HG02981 (cell line): ENCODE data around the gene LYPD4.

Experiments used
- ATAC-seq: cut with Tn5 transposase; IDR thresholded peaks from one replicate; pipeline ENCODE4 v1.9.1; 2021; ENCODE audit warnings: mild to moderate bottlenecking, moderate library complexity; ENCODE audit not compliant: unreplicated experiment

Gene LYPD4, protein sequence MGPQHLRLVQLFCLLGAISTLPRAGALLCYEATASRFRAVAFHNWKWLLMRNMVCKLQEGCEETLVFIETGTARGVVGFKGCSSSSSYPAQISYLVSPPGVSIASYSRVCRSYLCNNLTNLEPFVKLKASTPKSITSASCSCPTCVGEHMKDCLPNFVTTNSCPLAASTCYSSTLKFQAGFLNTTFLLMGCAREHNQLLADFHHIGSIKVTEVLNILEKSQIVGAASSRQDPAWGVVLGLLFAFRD

DNA sequence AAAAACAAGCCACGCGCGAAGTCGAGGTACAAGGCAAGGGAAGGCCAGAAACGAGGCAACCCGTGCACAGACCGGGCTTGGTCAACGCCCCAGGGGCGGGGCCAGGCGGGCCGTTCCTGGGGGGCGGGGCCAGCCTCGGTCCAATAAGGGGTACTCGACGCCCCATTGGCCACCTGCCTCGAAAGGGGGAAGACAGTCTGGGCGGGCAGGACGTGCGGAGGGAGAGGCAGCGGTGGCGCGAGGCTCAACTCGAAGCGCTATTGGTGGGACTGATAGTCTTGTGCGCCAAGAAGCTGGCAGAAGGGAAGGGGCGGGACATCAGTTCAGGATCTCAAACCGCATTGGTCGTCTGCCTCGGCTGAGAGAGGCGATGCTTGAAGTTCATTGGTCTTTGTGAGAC lies at the start of gene LYPD4:
Gene LYPD4 (minus strand): TSS at position 83 of the 400 bp plus-strand sequence. CDS start 5,398 bp downstream, outside the sequence.
- ATAC-seq = no peak

- ATAC-seq = no peak
Observed at GRCh38 chr19:41893899-41894298, 49.4 kb upstream of the LYPD4 start.

DNA sequence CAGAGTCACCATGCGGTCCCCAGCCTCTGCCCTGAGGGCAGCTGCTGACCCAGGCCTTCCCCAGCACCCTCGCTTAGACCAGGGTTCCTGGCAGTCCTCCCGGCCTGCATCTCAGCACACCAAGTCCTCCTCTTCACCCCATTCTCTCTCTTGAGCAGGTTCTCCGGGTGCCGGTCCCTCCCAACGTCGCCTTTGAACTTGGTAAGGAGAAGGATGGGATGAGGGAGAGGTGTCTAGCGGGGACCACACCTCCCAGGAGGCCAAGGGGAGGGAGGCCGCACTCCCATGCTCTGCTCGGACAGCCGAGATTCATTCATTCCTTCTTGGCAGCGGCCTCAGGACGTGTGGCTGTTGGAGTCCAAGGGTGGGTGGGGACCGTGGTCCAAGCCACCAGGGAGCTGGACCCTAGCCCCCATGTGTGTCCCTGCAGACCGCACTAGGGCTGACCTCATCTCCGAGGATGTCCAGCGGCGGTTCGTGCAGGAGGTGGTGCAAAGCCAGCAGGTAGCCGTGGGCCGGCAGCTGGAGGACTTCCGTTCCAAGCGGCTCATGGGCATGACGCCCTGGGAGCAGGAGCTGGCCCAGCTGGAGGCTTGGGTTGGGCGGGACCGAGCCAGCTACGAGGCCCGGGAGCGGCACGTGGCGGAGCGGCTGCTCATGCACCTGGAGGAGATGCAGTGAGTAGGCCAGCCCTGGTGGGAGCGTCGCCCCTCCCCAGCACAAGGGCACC lies 47.9 kb upstream of the LYPD4 start:
- no peak for ATAC-seq

DNA sequence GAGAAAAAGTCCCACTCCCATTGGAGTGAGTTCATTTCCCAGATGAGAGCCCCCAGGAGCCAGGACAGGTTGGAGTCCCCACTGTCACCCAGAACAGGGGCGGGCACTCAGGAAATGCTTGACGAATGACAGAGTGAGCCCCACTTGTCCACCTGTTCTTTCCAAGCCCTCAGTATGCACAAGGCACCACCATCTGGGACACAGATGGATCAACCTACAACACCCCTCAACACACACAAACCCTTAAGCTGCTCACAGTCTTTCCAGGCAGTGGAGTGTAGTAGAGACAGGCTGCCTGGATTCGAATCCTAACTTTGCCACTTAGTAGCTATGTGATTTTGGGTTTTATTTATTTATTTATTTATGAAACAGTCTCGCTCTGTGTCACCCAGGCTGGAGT lies 46.5 kb upstream of the LYPD4 start:
- no peak for ATAC-seq

- ATAC-seq = no peak
Observed at GRCh38 chr19:41889896-41890295, 45.4 kb upstream of the LYPD4 start.

GRCh38 chr19:41888926-41889325 lies 44.4 kb upstream of the LYPD4 start:
- ATAC-seq = no peak

DNA sequence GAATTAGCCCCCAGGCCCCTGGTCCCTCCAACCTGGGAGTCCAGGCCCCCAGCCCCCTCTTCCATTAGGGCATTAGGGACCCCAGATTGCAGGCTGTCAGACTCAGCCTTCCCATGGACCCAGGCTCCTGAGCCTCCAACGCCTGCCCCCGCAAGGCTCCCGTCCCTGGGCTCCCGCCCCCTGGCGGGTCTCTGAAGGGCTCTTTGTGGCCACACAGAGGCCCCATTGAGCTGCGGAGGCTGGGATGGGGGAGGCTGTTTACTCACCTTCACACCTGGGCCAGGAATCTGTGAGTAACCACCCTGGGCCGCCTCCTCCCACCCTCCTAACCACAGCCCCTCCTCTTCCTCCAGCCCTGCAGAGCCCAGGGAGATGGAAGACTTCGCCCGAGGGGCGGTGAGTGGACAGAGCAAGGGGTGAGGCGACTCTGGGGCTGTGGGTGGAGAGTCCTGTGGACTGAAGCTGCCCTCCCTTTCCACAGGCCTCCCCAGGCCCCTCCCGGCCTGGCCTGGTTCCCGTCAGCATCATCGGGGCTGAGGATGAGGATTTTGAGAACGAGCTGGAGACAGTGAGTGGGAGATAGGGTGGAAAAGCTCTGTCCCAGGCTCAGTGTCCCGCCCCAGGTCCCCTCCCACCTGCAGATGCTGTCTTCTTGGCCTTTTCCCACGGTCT lies 43.4 kb upstream of the LYPD4 start:
- no peak for ATAC-seq

- no peak for ATAC-seq
Observed at GRCh38 chr19:41886761-41887710, 42.6 kb upstream of the LYPD4 start.

DNA sequence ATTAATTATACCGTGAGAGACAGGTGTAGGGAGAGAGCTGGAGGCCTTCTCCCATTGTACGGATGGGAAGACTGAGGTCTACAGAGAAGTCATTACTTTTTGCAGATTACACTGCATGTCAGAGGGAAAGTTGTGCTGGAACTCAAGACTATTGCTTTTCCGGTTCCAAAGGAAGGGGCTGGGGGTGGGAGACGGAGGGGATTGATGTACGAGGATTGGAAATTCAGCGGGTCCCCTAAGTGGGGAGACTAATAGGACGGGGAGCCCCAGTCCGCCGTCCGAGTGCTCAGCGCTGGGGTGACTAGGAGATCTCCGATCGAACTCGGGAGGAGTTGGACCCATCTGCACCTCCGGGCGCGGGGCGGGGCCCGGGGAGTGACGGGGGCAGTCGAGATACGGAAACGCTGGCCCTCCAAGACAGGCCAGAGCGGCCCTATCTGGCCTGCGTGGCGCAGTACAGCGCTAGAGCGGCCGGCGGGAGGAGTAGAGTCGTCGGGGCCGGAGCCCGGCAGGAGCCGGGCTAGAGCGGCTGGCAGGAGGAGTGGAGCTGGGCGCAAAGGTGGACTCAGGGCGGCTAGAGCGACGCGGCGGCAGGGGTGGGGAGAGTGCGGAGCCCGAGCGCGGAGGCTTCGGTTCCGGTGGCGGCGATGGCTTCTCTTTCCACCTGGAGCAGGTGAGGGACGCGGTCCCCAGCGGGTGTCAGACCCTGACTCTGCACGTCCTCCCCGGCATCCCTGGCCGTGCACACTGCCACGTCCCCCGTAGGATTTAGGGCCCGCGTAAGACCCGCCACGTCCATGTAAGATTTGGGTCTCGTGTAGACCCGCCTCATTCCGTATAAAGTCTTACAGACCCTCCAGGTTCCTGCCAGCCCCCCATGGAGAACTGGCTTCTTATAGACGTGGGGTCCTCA lies 39.6 kb upstream of the LYPD4 start:
- peak; percentile 76 for ATAC-seq

GRCh38 chr19:41883463-41883820 lies 39.0 kb upstream of the LYPD4 start:
- ATAC-seq = no peak

DNA sequence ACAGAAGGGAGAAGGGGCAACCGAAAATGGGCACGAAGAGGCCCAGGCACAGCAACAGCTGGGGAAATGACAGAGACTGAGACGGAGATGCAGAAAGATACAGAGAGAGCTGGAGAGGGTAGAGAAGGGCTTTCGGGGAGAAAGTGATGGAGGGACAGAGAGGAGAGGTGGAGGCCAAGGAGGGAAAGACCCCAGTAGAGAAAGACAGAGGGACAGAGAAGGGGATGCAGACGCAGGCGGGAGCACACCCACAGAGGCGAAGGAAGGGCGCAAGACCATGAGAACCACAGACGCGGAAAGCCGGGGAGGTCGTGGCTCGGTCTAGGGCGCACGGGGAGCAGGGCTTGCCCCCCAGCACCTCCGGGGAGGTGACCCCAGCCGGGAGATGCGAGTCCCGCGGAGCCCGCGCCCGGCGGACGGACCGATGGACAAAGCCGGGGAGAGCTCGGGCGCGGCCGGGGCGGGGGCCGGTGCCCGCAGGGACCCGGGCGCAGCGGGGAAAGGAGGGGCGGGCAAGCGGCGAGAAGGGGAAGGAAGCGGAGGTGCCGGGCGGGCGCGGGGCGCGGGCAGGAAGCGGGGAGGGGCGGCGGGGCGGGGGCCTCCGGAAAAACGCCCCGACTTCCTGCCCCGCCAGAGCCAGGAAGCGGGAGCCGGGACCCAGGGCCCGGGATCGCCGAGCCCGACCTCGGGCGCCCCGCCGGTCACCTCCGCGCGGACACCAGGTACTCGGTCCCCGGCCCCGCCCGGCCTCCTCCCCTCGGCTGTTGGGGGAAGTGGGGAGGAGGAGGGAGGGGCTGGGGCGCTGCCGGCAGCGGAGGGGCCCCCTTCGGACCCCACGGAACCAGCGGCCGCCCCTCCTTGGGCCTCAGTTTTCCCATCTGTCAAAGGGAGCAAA lies 38.3 kb upstream of the LYPD4 start, which contains the start of gene ARHGEF1:
Gene ARHGEF1 (plus strand): TSS at position 617 of the 895 bp plus-strand sequence. CDS start 4,899 bp downstream, outside the sequence.
- no peak for ATAC-seq

GRCh38 chr19:41880329-41880708 lies 35.8 kb upstream of the LYPD4 start:
- no peak for ATAC-seq

- no peak for ATAC-seq
Observed at GRCh38 chr19:41879670-41880328, 35.3 kb upstream of the LYPD4 start.

DNA sequence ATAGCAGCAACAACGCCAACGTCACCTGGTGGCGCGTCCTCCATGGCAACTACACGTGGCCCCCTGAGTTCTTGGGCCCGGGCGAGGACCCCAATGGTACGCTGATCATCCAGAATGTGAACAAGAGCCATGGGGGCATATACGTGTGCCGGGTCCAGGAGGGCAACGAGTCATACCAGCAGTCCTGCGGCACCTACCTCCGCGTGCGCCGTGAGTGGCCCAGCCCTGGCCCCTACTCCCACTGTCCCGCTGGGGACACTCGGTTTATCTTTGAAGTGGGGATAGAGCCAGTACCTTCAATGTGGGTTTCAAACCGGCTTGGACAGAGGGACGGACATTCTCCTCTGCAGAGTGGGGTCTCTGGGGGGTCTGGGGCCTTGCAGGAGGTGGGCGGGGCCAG lies 34.6 kb upstream of the LYPD4 start:
- no peak for ATAC-seq

DNA sequence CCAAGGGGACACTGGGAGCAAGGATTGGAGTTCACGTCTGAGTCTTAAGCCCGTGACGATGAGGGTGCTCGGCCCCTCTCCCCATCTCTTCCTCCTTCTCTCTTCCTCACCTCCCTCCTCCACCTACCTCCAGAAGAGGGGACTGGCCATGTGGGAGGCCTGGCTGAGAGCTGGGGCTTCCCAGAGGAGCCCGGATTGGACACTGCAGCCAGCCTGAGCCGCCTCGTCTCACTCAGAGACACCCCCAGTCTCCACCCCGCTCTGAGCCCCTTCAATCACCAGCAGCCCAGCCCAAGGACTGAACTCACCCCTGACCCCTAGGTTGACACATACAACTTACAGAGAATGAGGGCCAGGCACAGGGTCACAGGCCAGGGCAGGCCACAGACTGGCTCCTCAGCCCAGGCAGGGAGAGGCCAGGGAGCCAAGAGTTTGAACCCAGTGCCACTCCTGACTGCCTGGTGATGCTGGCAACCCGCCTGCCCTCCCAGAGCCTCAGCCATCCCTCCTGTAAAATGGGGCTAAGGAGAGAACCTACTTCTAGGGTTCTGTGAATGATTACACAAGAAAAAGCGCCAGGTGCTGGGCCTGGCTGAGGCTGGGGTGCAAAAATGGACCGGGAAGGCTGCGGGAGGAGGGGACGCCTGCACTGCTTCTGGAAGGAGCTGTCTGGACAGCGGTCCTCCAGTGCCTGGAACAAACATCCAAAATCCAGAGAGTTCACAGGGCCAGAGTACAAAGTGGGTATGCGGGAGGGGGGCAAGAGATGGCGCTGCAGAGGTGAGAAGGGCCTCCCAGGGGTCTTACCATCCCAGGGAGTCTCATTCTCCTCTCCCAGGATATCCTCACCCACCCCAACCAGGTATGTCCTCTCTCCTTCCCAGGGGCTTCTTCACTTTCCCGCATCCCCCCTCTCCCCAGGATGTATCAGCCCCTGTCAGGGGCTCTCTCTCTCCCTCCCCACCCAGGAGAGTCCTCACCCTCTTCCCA lies 33.7 kb upstream of the LYPD4 start:
- no peak for ATAC-seq

DNA sequence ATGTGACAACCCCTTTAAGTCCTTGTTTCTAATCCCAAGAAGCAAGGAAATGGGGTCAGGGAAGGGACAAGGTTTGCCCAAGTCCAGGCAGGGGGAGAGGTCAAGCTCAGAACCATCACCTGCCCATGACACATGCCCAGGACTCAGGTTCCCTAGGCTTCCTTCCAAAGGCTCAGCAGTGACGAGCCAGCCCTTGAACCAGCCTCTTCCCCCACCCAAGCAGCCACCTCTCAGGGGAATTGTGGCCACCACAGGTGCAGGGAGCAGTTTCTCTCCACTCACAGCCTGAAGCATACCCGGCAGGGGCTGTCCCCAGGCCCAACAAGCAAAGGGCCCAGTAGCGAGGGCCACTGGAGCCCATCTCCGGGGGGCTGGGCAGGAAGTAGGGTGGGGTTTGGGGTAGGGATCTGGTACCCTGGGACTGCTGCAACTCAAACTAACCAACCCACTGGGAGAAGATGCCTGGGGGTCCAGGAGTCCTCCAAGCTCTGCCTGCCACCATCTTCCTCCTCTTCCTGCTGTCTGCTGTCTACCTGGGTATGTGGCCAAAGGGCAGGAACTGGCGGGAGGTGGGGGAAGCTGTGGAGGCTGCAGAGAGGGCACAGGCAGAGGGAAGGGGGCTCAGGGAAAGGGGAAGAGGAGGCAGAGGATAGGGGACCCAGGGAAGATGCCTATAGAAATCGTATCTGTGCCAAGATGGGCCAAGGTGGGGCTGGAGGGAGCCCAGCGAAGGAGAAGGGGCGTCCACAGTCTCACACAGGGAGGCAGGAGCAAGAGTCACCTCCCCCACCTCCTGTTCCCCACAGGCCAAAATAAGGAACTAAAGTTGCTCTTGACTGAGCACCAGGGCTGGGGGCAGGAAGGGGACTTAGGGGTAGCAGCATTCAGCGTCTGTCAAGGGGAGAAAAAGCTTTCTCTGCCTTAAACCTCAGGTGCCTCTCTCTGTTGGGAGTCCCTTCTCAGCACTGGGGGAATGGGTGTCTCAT lies 32.7 kb upstream of the LYPD4 start, which contains the start of gene CD79A:
Gene CD79A (plus strand): TSS at position 433 of the 986 bp plus-strand sequence. CDS start 26 bp downstream, at position 459.
- ATAC-seq = peak; percentile 59
